ENCODE measurements around the gene TCHHL1. TPM values are rescaled to one million over a fixed set of nuclear protein-coding genes. Genes with fewer than 3 reads are reported as not detected.
A peak's percentile ranks its signal among the peaks of the same experiment; 100 is the strongest.

TCHHL1 gene
- total RNA-seq, 1 donor from 2014 or later = not detected

GRCh38 chr1:152072311-152072710, 16.6 kb downstream of the TCHHL1 start:
- intact Hi-C loops (cut with micrococcal nuclease) = no loop called here
- no peak overlapping the region for H3K4me3 Mint-ChIP-seq
- peaks cover 35% of the 10 kb centered on the region for H3K27me3 Mint-ChIP-seq (ENCODE audit: insufficient read depth)
- H3K36me3 Mint-ChIP-seq (ENCODE audit: low read depth) = no peaks in the 10 kb centered on the region
- H3K9me3 Mint-ChIP-seq = no peaks in the 10 kb centered on the region
- no peak for DNase-seq (ENCODE audit: low spot score)
- H3K4me1 Mint-ChIP-seq (ENCODE audit: low read depth) = no peaks in the 10 kb centered on the region
- H3K27ac Mint-ChIP-seq = no peak overlapping the region

DNA sequence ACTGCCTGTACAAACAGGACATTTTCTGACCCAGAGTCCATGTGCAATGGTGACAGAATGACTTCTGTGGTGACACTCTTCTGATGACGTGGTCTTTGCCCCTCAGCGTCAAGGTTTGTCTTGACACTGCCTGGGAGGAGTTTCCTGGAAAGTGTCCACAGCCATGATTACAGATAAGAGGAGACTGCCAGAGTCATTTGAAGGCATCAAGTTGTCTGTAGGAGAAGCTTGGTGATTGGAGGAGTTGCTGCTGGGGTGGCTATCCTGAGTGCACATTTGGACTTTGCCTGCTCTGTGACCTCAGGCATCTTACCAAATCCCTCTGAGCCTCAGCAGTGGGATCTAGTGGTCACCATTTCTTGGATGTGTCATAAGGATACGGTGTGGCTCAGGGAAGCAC, 17.7 kb downstream of the TCHHL1 start:
- no peaks in the 10 kb centered on the region for H3K9me3 Mint-ChIP-seq
- H3K4me1 Mint-ChIP-seq (ENCODE audit: low read depth) = no peaks in the 10 kb centered on the region
- H3K27ac Mint-ChIP-seq = no peak overlapping the region
- no peaks in the 10 kb centered on the region for H3K36me3 Mint-ChIP-seq (ENCODE audit: low read depth)
- intact Hi-C loops (cut with micrococcal nuclease) = no loop called here
- no peak overlapping the region for H3K4me3 Mint-ChIP-seq
- no peak for DNase-seq (ENCODE audit: low spot score)
- peaks cover 32% of the 10 kb centered on the region for H3K27me3 Mint-ChIP-seq (ENCODE audit: insufficient read depth)

DNA sequence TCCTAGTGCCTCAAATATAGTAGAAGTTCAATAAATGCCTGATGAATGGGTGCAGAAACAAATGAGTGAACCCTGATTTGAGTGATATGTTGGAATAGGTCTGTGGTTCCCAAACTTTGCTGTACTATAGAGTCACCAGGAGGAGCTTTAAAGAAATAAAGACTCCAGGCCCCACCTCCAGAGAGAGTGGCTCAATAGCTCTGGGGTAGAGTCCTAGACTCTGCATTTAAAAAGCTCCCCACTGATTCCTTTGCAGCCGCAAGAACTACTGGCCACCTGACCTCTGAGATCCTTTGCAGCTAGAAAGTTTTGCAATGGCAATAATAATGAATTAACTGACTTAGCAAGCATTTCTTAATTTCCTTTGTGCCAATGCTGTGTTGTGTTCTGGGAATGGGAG, 20.9 kb downstream of the TCHHL1 start:
- Mint-ChIP-seq H3K4me1 (ENCODE audit: low read depth) (no peaks in the 10 kb centered on the region), H3K27me3 (ENCODE audit: insufficient read depth) (peaks cover 27% of the 10 kb centered on the region), H3K27ac (no peak overlapping the region), H3K4me3 (no peak overlapping the region), H3K9me3 (no peaks in the 10 kb centered on the region), H3K36me3 (ENCODE audit: low read depth) (no peaks in the 10 kb centered on the region)
- DNase-seq (ENCODE audit: low spot score) = no peak
- intact Hi-C loops (cut with micrococcal nuclease) = no loop called here

DNA sequence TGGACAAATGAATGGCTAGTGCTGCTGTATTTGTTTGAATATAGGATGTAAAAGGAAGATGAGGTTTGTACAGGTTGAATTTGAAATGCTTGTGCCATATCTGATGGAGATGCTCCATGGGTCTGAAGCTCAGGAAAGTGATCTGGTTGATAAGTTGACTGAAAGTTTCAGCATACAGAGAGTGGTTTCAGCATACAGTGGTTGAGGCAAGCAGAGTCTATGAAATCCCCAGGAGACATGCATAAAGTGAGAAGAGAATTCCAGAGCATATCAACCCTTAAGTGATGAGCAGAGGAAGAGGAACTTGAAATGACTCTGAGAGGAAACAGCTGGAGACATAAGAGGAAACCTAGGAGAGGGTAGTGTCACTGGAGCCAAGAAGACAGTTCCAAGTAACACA, 21.7 kb downstream of the TCHHL1 start:
- no peak for DNase-seq (ENCODE audit: low spot score)
- H3K4me3 Mint-ChIP-seq = no peak overlapping the region
- no peaks in the 10 kb centered on the region for H3K36me3 Mint-ChIP-seq (ENCODE audit: low read depth)
- no peak overlapping the region for H3K27ac Mint-ChIP-seq
- no peaks in the 10 kb centered on the region for H3K4me1 Mint-ChIP-seq (ENCODE audit: low read depth)
- intact Hi-C loops (cut with micrococcal nuclease) = no loop called here
- H3K27me3 Mint-ChIP-seq (ENCODE audit: insufficient read depth) = peaks cover 26% of the 10 kb centered on the region
- H3K9me3 Mint-ChIP-seq = no peaks in the 10 kb centered on the region

GRCh38 chr1:152061952-152062351, 26.9 kb downstream of the TCHHL1 start:
- Mint-ChIP-seq H3K27me3 (ENCODE audit: insufficient read depth) (peaks cover 16% of the 10 kb centered on the region), H3K9me3 (no peaks in the 10 kb centered on the region), H3K4me3 (no peak overlapping the region), H3K36me3 (ENCODE audit: low read depth) (no peaks in the 10 kb centered on the region), H3K4me1 (ENCODE audit: low read depth) (no peaks in the 10 kb centered on the region), H3K27ac (no peak overlapping the region)
- no peak for DNase-seq (ENCODE audit: low spot score)
- intact Hi-C loops (cut with micrococcal nuclease) = no loop called here

- peaks cover 42% of the 10 kb centered on the region for H3K27me3 Mint-ChIP-seq (ENCODE audit: insufficient read depth)
- H3K36me3 Mint-ChIP-seq (ENCODE audit: low read depth) = no peaks in the 10 kb centered on the region
- intact Hi-C loops (cut with micrococcal nuclease) = loop anchor here (2.0 to 5.0 kb wide), 3 partner anchors 59 to 387 kb away; no protein-coding TSS in a partner anchor
- H3K4me3 Mint-ChIP-seq = no peak overlapping the region
- no peaks in the 10 kb centered on the region for H3K9me3 Mint-ChIP-seq
- no peak overlapping the region for H3K27ac Mint-ChIP-seq
- peaks cover 28% of the 10 kb centered on the region for H3K4me1 Mint-ChIP-seq (ENCODE audit: low read depth)
- no peak for DNase-seq (ENCODE audit: low spot score)
Observed at GRCh38 chr1:152053375-152053774, 35.5 kb downstream of the TCHHL1 start.

GRCh38 chr1:152052606-152053005, 36.3 kb downstream of the TCHHL1 start:
- peak; percentile 71 for DNase-seq (ENCODE audit: low spot score)
- H3K27ac Mint-ChIP-seq = no peak overlapping the region
- H3K4me3 Mint-ChIP-seq = no peak overlapping the region
- no peaks in the 10 kb centered on the region for H3K9me3 Mint-ChIP-seq
- peaks cover 36% of the 10 kb centered on the region for H3K4me1 Mint-ChIP-seq (ENCODE audit: low read depth)
- H3K36me3 Mint-ChIP-seq (ENCODE audit: low read depth) = no peaks in the 10 kb centered on the region
- peaks cover 38% of the 10 kb centered on the region for H3K27me3 Mint-ChIP-seq (ENCODE audit: insufficient read depth)
- intact Hi-C loops (cut with micrococcal nuclease) = loop anchor here (1.0 to 5.0 kb wide), 5 partner anchors 60 to 406 kb away; no protein-coding TSS in a partner anchor

DNA sequence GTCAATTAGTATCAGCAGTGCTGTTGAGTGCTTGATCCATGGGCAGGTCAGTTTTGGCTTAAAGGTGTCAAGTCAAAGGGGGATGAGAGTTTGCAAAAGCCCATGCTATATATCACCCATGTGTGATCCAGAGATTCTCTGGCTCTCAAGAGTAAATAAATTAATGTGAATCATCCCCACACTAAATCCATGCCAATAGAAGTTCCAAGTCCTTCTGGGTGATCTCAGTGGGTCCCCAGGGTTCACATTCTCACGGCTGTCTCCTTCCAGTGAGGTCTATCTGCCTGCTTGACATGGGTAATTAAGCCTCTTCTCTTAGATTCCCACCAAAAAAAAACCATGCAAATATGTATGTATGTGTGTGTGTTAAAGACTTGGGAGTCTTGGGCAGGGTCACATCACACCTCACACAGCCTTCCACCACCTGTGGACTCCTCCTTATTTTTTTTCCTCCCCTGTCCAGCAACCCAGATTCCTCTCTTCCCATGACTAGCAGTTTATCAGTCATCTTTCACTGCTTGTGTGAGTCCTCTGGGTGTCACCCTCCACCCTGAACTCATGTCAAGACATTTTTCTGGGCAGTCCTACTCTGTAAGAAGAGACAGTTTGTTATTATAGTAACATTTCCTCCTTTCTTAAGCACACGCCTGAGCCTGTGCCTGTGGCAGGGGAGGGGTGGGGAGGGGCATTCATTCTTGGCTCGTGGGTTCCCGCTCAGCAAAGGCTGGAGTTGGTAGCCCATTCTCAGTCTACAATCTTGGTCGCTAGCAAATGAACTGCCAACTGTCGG, 37.8 kb downstream of the TCHHL1 start:
- Mint-ChIP-seq H3K27ac (no peak overlapping the region), H3K9me3 (no peaks in the 10 kb centered on the region), H3K4me1 (ENCODE audit: low read depth) (peaks cover 41% of the 10 kb centered on the region), H3K4me3 (no peak overlapping the region), H3K36me3 (ENCODE audit: low read depth) (no peaks in the 10 kb centered on the region), H3K27me3 (ENCODE audit: insufficient read depth) (peaks cover 29% of the 10 kb centered on the region)
- intact Hi-C loops (cut with micrococcal nuclease) = loop anchor here (5.0 kb wide), 1 partner anchor 61 kb away; no protein-coding TSS in a partner anchor
- DNase-seq (ENCODE audit: low spot score) = no peak

DNA sequence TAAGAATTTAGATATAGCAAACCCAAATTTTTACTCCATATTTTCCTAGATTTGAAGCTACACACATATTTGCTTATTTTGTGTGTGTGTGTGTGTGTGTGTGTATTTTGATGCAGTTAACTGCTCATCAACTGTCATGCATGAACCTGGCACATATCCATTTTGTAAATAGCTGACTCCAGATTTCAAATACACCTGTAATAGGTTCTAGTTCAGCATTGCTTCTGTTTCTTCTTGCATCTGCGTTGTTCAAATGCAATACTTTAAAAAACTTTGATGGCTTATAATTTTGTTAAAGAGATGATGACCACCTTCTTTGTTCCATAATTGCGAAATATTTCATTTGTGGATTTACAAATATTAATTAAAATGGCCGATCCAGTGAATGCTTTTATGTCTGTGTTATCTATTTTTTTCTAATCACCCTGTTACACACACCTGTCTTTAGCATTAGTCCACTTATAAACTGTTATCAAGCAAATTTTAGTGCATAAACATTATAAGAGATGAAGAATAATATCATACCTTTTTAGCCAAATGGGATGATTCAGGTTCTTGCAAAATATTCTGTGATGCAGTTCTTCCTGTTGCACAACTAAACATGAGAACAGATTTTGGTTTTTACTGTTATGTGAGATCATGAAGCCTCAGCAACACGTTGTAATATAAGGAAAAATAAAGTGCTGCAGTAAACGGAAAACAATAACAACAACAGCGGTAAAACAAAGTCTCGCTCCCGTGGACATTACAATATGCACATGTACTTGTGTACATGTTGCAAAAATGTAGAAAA, 39.4 kb downstream of the TCHHL1 start:
- H3K27ac Mint-ChIP-seq = no peak overlapping the region
- no peak for DNase-seq (ENCODE audit: low spot score)
- peaks cover 2% of the 10 kb centered on the region for H3K36me3 Mint-ChIP-seq (ENCODE audit: low read depth)
- intact Hi-C loops (cut with micrococcal nuclease) = loop anchor here (5.0 kb wide), 1 partner anchor 63 kb away; no protein-coding TSS in a partner anchor
- H3K9me3 Mint-ChIP-seq = no peaks in the 10 kb centered on the region
- H3K27me3 Mint-ChIP-seq (ENCODE audit: insufficient read depth) = peaks cover 15% of the 10 kb centered on the region
- H3K4me3 Mint-ChIP-seq = no peak overlapping the region
- peaks cover 41% of the 10 kb centered on the region for H3K4me1 Mint-ChIP-seq (ENCODE audit: low read depth)

- Mint-ChIP-seq H3K9me3 (no peaks in the 10 kb centered on the region), H3K4me3 (peak overlapping the region; percentile 80), H3K36me3 (ENCODE audit: low read depth) (peaks cover 2% of the 10 kb centered on the region), H3K27me3 (ENCODE audit: insufficient read depth) (peaks cover 5% of the 10 kb centered on the region), H3K27ac (peak overlapping the region; percentile 96), H3K4me1 (ENCODE audit: low read depth) (peaks cover 41% of the 10 kb centered on the region)
- no peak for DNase-seq (ENCODE audit: low spot score)
- intact Hi-C loops (cut with micrococcal nuclease) = loop anchor here (1.0 kb wide), 1 partner anchor 11 kb away; the partner anchor contains the start of gene S100A11
Observed at GRCh38 chr1:152048416-152049009, 40.4 kb downstream of the TCHHL1 start.

DNA sequence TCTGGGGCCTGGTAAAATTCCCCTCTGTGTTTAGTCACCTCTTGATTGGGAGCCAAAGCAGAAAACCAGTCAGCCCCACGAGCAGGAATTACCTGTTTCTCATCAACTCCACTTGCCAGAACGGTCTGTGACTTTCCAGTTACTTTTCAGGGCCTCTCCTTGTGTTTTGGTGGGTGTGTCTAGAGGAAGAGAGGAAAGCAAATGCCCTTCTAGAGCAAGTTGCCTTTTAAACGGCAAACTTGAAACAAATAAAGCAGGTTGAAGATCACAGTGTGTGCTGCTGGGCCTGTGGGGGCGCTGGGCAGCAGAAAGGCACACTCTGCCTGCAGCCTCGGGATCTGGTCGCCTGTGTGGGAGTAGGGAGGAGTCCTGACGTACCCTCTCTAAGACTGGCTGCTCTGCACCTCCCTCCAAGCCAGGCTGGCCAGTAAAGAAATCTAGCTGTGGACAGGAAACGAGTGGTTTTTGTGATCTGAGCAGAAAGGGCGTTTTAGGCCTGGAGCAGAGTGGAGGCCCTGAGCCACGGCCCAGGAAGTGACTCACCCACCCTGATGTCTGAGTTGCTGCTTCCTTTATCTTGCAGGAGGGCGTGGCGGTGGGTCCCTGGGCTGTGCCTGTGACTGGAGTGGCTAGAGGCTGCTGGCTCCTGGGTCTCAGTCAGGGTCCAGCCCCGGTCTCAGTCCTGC, 41.0 kb downstream of the TCHHL1 start:
- peak overlapping the region; percentile 80 for H3K4me3 Mint-ChIP-seq
- peak; percentile 83 for DNase-seq (ENCODE audit: low spot score)
- H3K27ac Mint-ChIP-seq = peak overlapping the region; percentile 96
- H3K9me3 Mint-ChIP-seq = no peaks in the 10 kb centered on the region
- H3K36me3 Mint-ChIP-seq (ENCODE audit: low read depth) = peaks cover 2% of the 10 kb centered on the region
- intact Hi-C loops (cut with micrococcal nuclease) = loop anchor here (1.0 kb wide), 1 partner anchor 11 kb away; the partner anchor contains the start of gene S100A11
- H3K27me3 Mint-ChIP-seq (ENCODE audit: insufficient read depth) = peaks cover 3% of the 10 kb centered on the region
- H3K4me1 Mint-ChIP-seq (ENCODE audit: low read depth) = peaks cover 41% of the 10 kb centered on the region

- Mint-ChIP-seq H3K27me3 (ENCODE audit: insufficient read depth) (peaks cover 1% of the 10 kb centered on the region), H3K4me1 (ENCODE audit: low read depth) (peaks cover 36% of the 10 kb centered on the region), H3K4me3 (peak overlapping the region; percentile 80), H3K27ac (peak overlapping the region; percentile 96), H3K9me3 (no peaks in the 10 kb centered on the region), H3K36me3 (ENCODE audit: low read depth) (peaks cover 2% of the 10 kb centered on the region)
- no peak for DNase-seq (ENCODE audit: low spot score)
- intact Hi-C loops (cut with micrococcal nuclease) = no loop called here
Observed at GRCh38 chr1:152047413-152047729, 41.5 kb downstream of the TCHHL1 start.

All from activated T-helper 1 cell treated with anti-CD3 and anti-CD28 coated beads, Interleukin-12 subunit alpha, Interleukin-12 subunit beta, Interleukin-2, Interleukin-4 antibody, amounts not matched to agents 30 ng/mL and 10 ng/mL and 1 ng/mL, durations not matched to agents 14 hours and 24 hours and 36 hours (primary cell).